Parathyroid adenoma (tissue), 2 donors: Measurements from ENCODE around the gene ABHD16A.
A peak's percentile ranks its signal among the peaks of the same experiment; 100 is the strongest.

Experiments
- H2AFZ ChIP-seq: fragments of 300-600 bp; sonication (generic); one replicate; pipeline ENCODE4 v1.7.0; 2017; ENCODE audit warnings: antibody characterized with exemption, mild to moderate bottlenecking
- H3K27ac ChIP-seq: fragments of 300-600 bp; sonication (generic); one replicate; pipeline ENCODE4 v1.7.0; 2017
- H3K27me3 ChIP-seq: fragments of 300-600 bp; sonication (generic); one replicate; pipeline ENCODE4 v1.7.0; 2017; ENCODE audit warnings: low read length; ENCODE audit not compliant: control insufficient read depth, insufficient read depth
- H3K36me3 ChIP-seq: fragments of 300-600 bp; sonication (generic); one replicate; pipeline ENCODE4 v1.7.0; 2017; ENCODE audit warnings: low read length; ENCODE audit not compliant: control insufficient read depth, insufficient read depth
- H3K4me1 ChIP-seq: fragments of 300-600 bp; sonication (generic); one replicate; pipeline ENCODE4 v1.7.0; 2017; ENCODE audit warnings: control low read depth
- H3K4me2 ChIP-seq: fragments of 300-600 bp; sonication (generic); one replicate; pipeline ENCODE4 v1.7.0; 2017; ENCODE audit warnings: low read length
- H3K4me3 ChIP-seq: fragments of 300-600 bp; sonication (generic); one replicate; pipeline ENCODE4 v1.7.0; 2017; ENCODE audit warnings: low read depth, low read length
- H3K79me2 ChIP-seq: fragments of 300-600 bp; sonication (generic); one replicate; pipeline ENCODE4 v1.7.0; 2017; ENCODE audit warnings: control low read depth
- H3K9ac ChIP-seq: fragments of 300-600 bp; sonication (generic); one replicate; pipeline ENCODE4 v1.7.0; 2017; ENCODE audit warnings: mild to moderate bottlenecking
- H3K9me3 ChIP-seq: fragments of 300-600 bp; sonication (generic); one replicate; pipeline ENCODE4 v1.7.0; 2017; ENCODE audit warnings: low read length; ENCODE audit not compliant: control insufficient read depth
- CTCF ChIP-seq: fragments of 300-600 bp; sonication (generic); IDR thresholded peaks from one replicate; pipeline ENCODE4 v1.7.0; 2017; ENCODE audit warnings: antibody characterized with exemption, mild to moderate bottlenecking
- donor health status: primary hyperparathyroidism.

The ABHD16A gene

GRCh38 chr6:31736021-31736767, 33.1 kb upstream of the ABHD16A start, which contains the start of gene CLIC1:
Gene CLIC1 (minus strand): TSS chr6:31736530. CDS start chr6:31736300, 230 bp downstream.
- Histone ChIP-seq H3K27me3 (no peaks in the 10 kb centered on the region), H3K9ac (peak within 1 kb of the TSS; percentile 74), H3K4me3 (peak within 1 kb of the TSS; percentile 99), H2AFZ (peak within 1 kb of the TSS; percentile 92), H3K4me1 (peaks cover 9% of the 10 kb centered on the region), H3K79me2 (no peaks in the 10 kb centered on the region), H3K36me3 (no peaks in the 10 kb centered on the region), H3K27ac (peak within 1 kb of the TSS; percentile 84), H3K9me3 (no peaks in the 10 kb centered on the region), H3K4me2 (peak within 1 kb of the TSS; percentile 95)
- no peak for TF ChIP-seq CTCF

GRCh38 chr6:31734821-31735406, 31.8 kb upstream of the ABHD16A start:
- Histone ChIP-seq H3K9me3 (no peaks in the 10 kb centered on the region), H2AFZ (peak overlapping the region; percentile 29), H3K4me1 (peaks cover 9% of the 10 kb centered on the region), H3K27me3 (no peaks in the 10 kb centered on the region), H3K4me2 (peak overlapping the region; percentile 95), H3K36me3 (no peaks in the 10 kb centered on the region), H3K27ac (peak overlapping the region; percentile 84), H3K4me3 (peak overlapping the region; percentile 99), H3K9ac (no peak overlapping the region), H3K79me2 (no peaks in the 10 kb centered on the region)
- no peak for TF ChIP-seq CTCF

GRCh38 chr6:31734247-31734820, 31.2 kb upstream of the ABHD16A start:
- Histone ChIP-seq H3K79me2 (no peaks in the 10 kb centered on the region), H3K36me3 (no peaks in the 10 kb centered on the region), H3K4me2 (peak overlapping the region; percentile 95), H3K27ac (peak overlapping the region; percentile 84), H3K9ac (no peak overlapping the region), H3K4me1 (peaks cover 8% of the 10 kb centered on the region), H3K9me3 (no peaks in the 10 kb centered on the region), H3K27me3 (no peaks in the 10 kb centered on the region), H2AFZ (no peak overlapping the region), H3K4me3 (peak overlapping the region; percentile 99)
- no peak for TF ChIP-seq CTCF

GRCh38 chr6:31733734-31734133, 30.6 kb upstream of the ABHD16A start:
- H3K79me2 ChIP-seq = no peaks in the 10 kb centered on the region
- no peak for TF ChIP-seq CTCF
- H2AFZ ChIP-seq = no peak overlapping the region
- no peak overlapping the region for H3K4me2 ChIP-seq
- H3K27me3 ChIP-seq = no peaks in the 10 kb centered on the region
- H3K4me3 ChIP-seq = no peak overlapping the region
- H3K27ac ChIP-seq = no peak overlapping the region
- H3K9me3 ChIP-seq = no peaks in the 10 kb centered on the region
- no peak overlapping the region for H3K9ac ChIP-seq
- H3K36me3 ChIP-seq = no peaks in the 10 kb centered on the region
- peaks cover 5% of the 10 kb centered on the region for H3K4me1 ChIP-seq
